Endothelial cell (in vitro differentiated cells): ENCODE results near the gene CDON. TPM values are rescaled to one million over a fixed set of nuclear protein-coding genes. Genes with fewer than 3 reads are reported as not detected.
A peak's percentile ranks its signal among the peaks of the same experiment; 100 is the strongest.

Source experiments
- DNase-seq: peaks from one replicate; pipeline ENCODE4 v3.0.0; 2021; ENCODE audit warnings: low spot score
- H3K27ac Mint-ChIP-seq: one replicate; pipeline ENCODE4 v1.8.0; 2021; ENCODE audit warnings: mixed read lengths, inconsistent platforms; ENCODE audit not compliant: unreplicated experiment
- H3K27me3 Mint-ChIP-seq: one replicate; pipeline ENCODE4 v1.8.0; 2021; ENCODE audit warnings: mild to moderate bottlenecking, moderate library complexity, mixed read lengths, inconsistent platforms; ENCODE audit not compliant: unreplicated experiment
- H3K36me3 Mint-ChIP-seq: one replicate; pipeline ENCODE4 v1.8.0; 2021; ENCODE audit warnings: mild to moderate bottlenecking, low read depth, mixed read lengths, inconsistent platforms; ENCODE audit not compliant: unreplicated experiment
- H3K4me1 Mint-ChIP-seq: one replicate; pipeline ENCODE4 v1.8.0; 2021; ENCODE audit warnings: mild to moderate bottlenecking, mixed read lengths, inconsistent platforms; ENCODE audit not compliant: unreplicated experiment
- H3K4me3 Mint-ChIP-seq: one replicate; pipeline ENCODE4 v1.8.0; 2021; ENCODE audit warnings: mild to moderate bottlenecking, mixed read lengths, inconsistent platforms; ENCODE audit not compliant: unreplicated experiment
- H3K9me3 Mint-ChIP-seq: one replicate; pipeline ENCODE4 v1.8.0; 2021; ENCODE audit warnings: mixed read lengths, inconsistent platforms; ENCODE audit not compliant: unreplicated experiment
- CTCF ChIP-seq: fragments of 200-600 bp; sonication (generic); IDR thresholded peaks from one replicate; pipeline ENCODE4 v1.5.0; 2021; ENCODE audit warnings: antibody characterized with exemption; ENCODE audit not compliant: unreplicated experiment
- total RNA-seq: library from RNA; stranded (reverse); fragmentation: NEBNext Ultra II Directional; extraction: Animal tissue kit (Norgen Biotek cat#: 25700); gene quantifications from one replicate; pipeline ENCODE4 v1.2.1, GENCODE V29; 2021; ENCODE audit not compliant: unreplicated experiment

CDON gene
- total RNA-seq, 1 donor from 2014 or later = 25.2 TPM

- DNase-seq = peak; percentile 53
- H3K4me3 Mint-ChIP-seq = peak overlapping the region; percentile 91
- no peaks in the 10 kb centered on the region for H3K36me3 Mint-ChIP-seq
- peak; percentile 43 for TF ChIP-seq CTCF
- H3K27ac Mint-ChIP-seq = peak overlapping the region; percentile 16
- no peaks in the 10 kb centered on the region for H3K9me3 Mint-ChIP-seq
- peaks cover 17% of the 10 kb centered on the region for H3K4me1 Mint-ChIP-seq
- H3K27me3 Mint-ChIP-seq = peaks cover 6% of the 10 kb centered on the region
Measured at GRCh38 chr11:126061707-126062678, 673 bp downstream of the CDON start.

DNA sequence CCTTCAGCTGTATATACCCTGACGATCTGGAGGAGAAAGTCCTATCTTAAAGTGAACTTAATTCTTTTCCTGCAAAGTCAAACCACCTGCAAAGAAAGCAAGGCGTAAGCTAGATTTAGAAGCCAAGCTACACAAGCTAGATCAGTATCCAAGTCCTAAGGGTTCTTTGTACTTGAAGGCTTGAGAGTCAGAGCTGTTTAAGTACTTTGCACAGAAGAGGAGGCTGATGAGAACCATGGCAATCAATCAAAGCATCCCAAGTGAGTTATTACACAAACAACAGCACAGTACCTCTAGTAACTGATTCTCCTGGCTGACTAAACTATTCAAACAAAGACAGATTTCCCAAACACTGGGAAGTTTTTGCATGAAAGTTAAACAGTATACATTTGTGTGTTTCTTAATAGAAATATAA is 1.9 kb downstream of the CDON start:
- Mint-ChIP-seq H3K9me3 (no peaks in the 10 kb centered on the region), H3K4me3 (no peak overlapping the region), H3K36me3 (no peaks in the 10 kb centered on the region), H3K27ac (no peak overlapping the region), H3K4me1 (peaks cover 17% of the 10 kb centered on the region), H3K27me3 (peaks cover 6% of the 10 kb centered on the region)
- TF ChIP-seq CTCF = no peak
- no peak for DNase-seq

DNA sequence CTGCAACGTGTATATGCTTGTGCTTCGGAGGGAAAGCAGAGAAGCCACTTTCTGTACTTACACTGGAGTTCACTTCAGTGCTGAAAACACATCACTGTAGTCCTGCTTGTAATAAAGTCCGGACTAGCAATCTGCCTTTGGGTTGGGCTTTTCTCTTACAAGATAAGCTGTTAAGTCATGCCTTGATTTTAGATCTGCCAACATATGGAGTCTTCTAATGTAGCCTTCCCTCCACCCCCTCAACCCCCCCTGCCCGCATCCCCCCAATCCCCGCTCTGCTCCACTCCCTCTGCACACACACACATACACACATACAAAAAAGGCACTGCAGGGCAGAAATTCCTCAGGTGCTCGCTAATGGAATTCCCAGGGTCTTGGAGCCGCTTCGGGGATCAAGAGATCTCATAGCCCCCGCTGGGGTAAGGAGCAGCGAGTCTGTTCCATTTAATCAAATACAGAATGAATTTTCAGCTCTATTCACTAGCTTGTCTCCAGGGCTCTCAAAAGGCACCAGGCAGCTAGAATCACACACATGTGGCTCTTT is 3.4 kb downstream of the CDON start:
- Mint-ChIP-seq H3K27me3 (peaks cover 6% of the 10 kb centered on the region), H3K36me3 (no peaks in the 10 kb centered on the region), H3K4me3 (no peak overlapping the region), H3K27ac (no peak overlapping the region), H3K9me3 (no peaks in the 10 kb centered on the region), H3K4me1 (peaks cover 17% of the 10 kb centered on the region)
- DNase-seq = no peak
- no peak for TF ChIP-seq CTCF

GRCh38 chr11:126058105-126058874 is 4.4 kb downstream of the CDON start:
- no peaks in the 10 kb centered on the region for H3K9me3 Mint-ChIP-seq
- no peak for TF ChIP-seq CTCF
- no peak overlapping the region for H3K27ac Mint-ChIP-seq
- no peak for DNase-seq
- H3K4me1 Mint-ChIP-seq = peaks cover 14% of the 10 kb centered on the region
- no peaks in the 10 kb centered on the region for H3K36me3 Mint-ChIP-seq
- peaks cover 6% of the 10 kb centered on the region for H3K27me3 Mint-ChIP-seq
- H3K4me3 Mint-ChIP-seq = no peak overlapping the region
